NCI-H1417 (cell line): Measurements from ENCODE around the gene DMRTC1.
"Not testable (repeated sequence)": the region's sequence is repeated elsewhere in the genome, so short reads cannot be mapped to it uniquely, and the experiment has no call there.

ENCODE experiments used
- DNase-seq, 3 experiments: peaks; one replicate each; lab custom pipeline; 2025; lab: John Stamatoyannopoulos, UW

Gene DMRTC1, protein sequence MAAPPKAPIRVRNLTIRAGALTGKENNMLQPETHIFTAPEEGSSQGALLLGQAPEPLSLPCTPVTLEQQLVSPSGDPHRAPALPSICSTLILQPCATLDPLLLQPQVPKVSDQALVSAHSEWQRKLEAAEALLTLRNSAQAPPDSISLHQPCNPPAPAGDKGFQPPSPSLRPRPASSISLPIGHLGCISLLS

GRCh38 chrX:72943819-72944169 lies at the start of gene DMRTC1:
Gene DMRTC1, minus strand, starts transcription at chrX:72943837. Its CDS starts 68,143 bp downstream, at chrX:72875694.
- not testable (repeated sequence) for DNase-seq

DNA sequence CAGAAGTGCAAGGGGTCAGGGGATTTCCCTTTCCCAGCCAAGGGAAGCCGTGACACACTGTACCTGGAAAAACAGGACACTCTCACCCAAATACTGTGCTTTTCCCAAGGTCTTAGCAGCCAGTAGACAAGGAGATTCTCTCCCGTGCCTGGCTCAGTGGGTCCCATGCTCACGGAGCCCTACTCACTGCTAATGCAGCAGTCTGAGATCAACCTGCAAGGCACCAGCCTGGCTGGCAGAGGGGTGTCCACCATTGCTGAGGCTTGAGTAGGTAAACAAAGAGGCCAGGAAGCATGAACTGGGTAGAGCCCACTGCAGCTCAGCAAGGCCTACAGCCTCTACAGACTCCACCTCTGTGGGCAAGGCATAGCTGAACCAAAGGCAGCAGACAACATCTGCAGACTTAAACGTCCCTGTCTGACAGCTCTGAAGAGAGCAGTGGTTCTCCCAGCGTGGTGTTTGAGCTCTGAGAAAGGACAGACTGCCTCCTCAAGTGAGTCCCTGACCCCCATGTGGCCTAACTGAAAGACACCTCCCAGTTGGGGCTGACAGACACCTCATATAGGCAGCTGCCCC lies 37.3 kb upstream of the DMRTC1 start:
- DNase-seq: not testable (repeated sequence)

DNA sequence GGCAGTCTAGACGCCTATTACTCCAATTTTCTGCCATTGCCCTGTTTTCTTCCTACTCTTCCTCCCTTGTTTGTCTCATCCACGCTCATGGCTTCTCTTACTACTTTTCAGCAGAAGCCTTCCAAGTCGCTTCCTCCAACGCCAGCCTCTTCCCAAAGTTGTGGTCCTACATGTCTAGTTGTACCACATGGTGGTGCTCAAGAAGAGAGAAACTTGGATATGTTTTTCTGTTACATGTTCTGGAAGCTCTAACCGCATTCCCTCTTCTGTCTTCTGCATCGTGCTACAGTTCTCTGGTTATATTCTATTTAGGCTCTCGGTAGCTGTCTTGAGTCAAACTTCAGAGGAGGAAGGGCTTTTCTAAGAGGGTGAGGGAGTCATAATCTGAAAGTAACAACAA lies 31.2 kb upstream of the DMRTC1 start:
- DNase-seq: not testable (repeated sequence)

- DNase-seq: not testable (repeated sequence)
Observed at GRCh38 chrX:72971859-72972258, 28.2 kb upstream of the DMRTC1 start.

DNA sequence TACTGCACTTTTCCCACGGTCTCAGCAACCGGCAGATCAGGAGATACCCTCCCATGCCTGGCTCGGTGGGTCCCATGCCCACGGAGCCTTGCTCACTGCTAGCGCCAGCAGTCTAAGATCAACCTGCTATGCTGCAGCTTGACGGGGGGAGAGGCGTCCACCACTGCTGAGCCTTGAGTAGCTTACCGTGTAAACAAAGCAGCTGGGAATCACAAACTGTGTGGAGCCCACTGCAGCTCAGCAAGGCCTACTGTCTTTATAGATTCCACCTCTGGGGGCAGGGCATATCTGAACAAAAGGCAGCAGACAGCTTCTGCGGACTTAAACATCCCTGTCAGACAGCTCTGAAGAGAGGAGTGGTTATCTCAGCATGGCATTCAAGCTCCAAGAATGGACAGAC lies 16.3 kb upstream of the DMRTC1 start:
- DNase-seq: not testable (repeated sequence)

DNA sequence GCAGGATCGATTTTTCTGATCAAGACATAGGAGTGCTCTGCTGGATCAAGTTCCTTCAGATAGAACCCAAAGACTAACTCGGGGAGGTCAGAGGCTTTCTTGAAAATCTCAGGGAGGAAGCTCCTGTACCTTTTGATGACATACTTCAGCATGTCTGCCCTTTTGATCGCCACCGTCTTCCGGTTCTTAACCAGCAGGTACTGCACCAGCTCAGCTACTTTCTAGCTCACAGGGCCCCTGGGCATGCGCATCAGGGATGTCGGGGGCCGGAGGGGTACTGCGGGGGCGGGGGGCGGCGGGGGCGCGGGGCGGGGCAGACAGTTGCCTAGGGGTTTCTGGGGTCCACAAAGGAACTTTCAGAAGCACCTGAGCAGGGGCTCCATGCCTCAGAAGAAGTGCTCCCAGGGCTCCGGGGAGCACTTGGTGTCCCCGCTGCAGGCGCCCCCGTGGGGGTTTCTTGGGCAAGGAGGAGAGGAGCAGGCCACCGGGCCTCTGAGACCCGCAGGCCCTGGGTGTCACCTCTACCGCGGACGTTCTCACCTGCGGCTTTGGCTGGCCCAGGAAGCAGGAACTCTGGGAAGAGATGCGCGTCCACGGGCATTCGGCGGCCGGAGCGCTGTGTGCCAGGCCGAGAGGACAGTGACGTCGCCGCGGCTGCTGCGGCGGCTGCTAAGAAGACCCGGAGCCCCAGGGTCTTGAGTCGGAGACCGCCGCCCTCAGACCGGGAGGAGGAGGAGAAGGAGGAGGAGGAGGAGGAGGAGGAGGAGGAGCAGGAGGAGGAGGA lies 410 bp downstream of the DMRTC1 start:
- not testable (repeated sequence) for DNase-seq

GRCh38 chrX:72942272-72942671 lies 1.4 kb downstream of the DMRTC1 start:
- DNase-seq: not testable (repeated sequence)

- not testable (repeated sequence) for DNase-seq
Observed at GRCh38 chrX:72937906-72938305, 5.7 kb downstream of the DMRTC1 start, which contains the start of gene FAM236A. Gene FAM236A, plus strand, starts transcription at chrX:72938206. Its CDS starts 57 bp downstream, at chrX:72938263.

DNA sequence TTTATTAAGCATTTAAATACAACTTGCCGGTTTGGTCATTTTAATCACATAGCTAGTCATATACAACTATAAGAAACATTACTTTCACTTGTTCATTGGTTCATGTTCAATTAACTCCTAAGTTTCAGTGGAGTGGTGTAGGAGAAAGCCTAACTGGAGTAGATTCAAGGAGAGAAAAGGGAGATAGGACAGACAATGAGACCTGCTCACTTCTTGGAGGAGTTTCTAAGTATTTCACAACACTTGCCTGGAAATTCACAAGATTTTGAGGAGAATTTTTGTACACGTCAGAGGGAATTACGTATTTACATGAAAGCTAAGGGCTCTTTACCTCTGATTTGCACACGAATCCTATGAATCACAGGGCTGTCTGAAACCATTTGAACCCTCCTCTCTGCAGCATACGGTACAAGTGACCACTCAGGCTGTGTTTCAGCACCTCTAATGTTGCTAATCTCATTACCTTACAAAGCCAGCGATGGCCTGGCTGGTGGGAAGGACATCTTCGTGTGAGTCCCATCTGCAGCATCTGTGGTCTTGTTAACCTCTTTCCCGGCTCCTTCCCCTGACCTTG lies 6.7 kb downstream of the DMRTC1 start:
- not testable (repeated sequence) for DNase-seq

- DNase-seq: not testable (repeated sequence)
Observed at GRCh38 chrX:72936455-72936854, 7.2 kb downstream of the DMRTC1 start.

GRCh38 chrX:72932283-72932682 lies 11.4 kb downstream of the DMRTC1 start:
- not testable (repeated sequence) for DNase-seq

GRCh38 chrX:72916096-72916495 lies 27.5 kb downstream of the DMRTC1 start:
- DNase-seq: not testable (repeated sequence)

DNA sequence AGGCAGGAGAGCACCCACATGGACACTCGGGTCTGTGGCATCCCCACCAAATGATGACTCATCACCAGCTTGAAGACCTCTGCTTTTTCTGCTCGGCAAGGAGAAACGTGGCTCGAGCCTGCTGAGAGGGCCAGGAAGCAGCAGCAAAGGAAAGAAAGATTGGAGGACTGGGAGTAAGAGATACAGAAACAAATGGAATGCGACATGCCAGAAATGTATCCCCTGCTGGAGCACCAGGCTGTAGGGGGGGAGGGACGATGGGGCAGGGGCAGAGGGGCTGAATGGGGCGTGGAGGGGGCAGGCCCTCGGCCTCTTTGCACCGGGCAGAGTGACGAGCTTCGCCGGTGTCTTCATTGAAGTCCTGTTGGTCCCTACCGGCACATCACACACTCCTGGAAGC lies 31.3 kb downstream of the DMRTC1 start, which contains the start of gene FAM236C:
Gene FAM236C (plus strand): TSS at position 301 of the 400 bp plus-strand sequence. CDS start 100 bp downstream, outside the sequence.
- not testable (repeated sequence) for DNase-seq

DNA sequence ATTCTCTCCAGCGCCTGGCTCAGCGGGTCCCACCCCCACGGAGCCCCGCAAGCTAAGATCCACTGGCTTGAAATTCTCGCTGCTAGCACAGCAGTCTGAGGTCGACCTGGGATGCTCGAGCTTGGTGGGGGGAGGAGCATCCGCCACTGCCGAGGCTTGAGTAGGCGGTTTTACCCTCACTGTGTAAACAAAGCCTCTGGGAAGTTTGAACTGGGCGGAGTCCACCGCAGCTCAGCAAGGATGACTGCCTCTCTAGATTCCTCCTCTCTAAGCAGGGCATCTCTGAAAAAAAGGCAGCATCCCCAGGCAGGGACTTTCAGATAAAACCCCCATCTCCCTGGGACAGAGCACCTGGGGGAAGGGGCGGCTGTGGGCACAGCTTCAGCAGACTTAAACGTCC lies 53.9 kb downstream of the DMRTC1 start:
- DNase-seq: not testable (repeated sequence)

GRCh38 chrX:72882898-72883297 lies 60.7 kb downstream of the DMRTC1 start:
- not testable (repeated sequence) for DNase-seq

DNA sequence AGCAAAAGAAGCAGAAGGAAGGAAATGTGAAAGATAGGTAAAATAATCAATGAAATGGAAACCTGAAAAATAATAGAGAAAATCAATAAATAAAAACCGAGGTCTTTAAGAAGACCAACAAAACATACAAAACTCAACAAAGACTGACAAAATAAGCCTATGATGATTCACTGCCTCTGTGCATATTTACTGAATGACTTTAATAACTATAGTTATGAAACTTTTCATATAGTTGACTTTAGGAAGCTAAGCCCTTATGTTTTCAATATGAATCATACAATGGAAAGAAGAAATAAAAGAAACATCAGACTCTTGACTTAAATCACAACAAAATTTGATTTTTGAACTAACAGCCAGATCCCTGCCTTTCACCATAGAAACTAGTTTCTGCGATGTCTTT lies 106.1 kb downstream of the DMRTC1 start:
- not testable (repeated sequence) for DNase-seq

GRCh38 chrX:72830701-72831100 lies 112.9 kb downstream of the DMRTC1 start:
- DNase-seq: not testable (repeated sequence)
